ENCODE results near the gene SURF6.

The SURF6 gene

GRCh38 chr9:133369933-133370332 is 33.9 kb upstream of the SURF6 start:
- peaks cover 87% of the 10 kb centered on the region for H3K36me3 ChIP-seq (ENCODE audit: control insufficient read depth, low read length)

GRCh38 chr9:133369422-133369821 is 33.4 kb upstream of the SURF6 start:
- H3K79me2 ChIP-seq (ENCODE audit: control insufficient read depth, low read length), result peaks cover 84% of the 10 kb centered on the region
- H3K4me2 ChIP-seq (ENCODE audit: low read length), result no peak overlapping the region
- no peak overlapping the region for H3K27ac ChIP-seq (ENCODE audit: low read depth, low read length)
- H3K36me3 ChIP-seq (ENCODE audit: control insufficient read depth, low read length), result peaks cover 90% of the 10 kb centered on the region
- no peaks in the 10 kb centered on the region for H3K27me3 ChIP-seq (ENCODE audit: control insufficient read depth, low read length)
- peaks cover 5% of the 10 kb centered on the region; the same call in 1 of the 2 replicates for H3F3A ChIP-seq (ENCODE audit: control insufficient read depth, insufficient read depth)
- H3K9me3 ChIP-seq (ENCODE audit: control insufficient read depth, insufficient read depth, low read length), result no peaks in the 10 kb centered on the region
- H4K20me1 ChIP-seq (ENCODE audit: control insufficient read depth, insufficient read depth, low read depth, low read length), result peaks cover 32% of the 10 kb centered on the region
- no peak for TF ChIP-seq EZH2phosphoT487 (IDR thresholded peaks at IDR 0.05; ENCODE audit: borderline replicate concordance, low read length)
- no peak for TF ChIP-seq CTCF (IDR thresholded peaks at IDR 0.05; ENCODE audit: low read depth, low read length, poor library complexity, severe bottlenecking)
- H3K9me2 ChIP-seq (replicated peaks; ENCODE audit: control insufficient read depth, low read length), result no peaks in the 10 kb centered on the region
- no peak overlapping the region for H3K4me3 ChIP-seq (ENCODE audit: low read length)
- H3K4me1 ChIP-seq (ENCODE audit: control insufficient read depth, low read length), result peaks cover 44% of the 10 kb centered on the region

More at GRCh38 chr9:133369933-133370332, 33.9 kb upstream of the SURF6 start:
- Histone ChIP-seq H3K79me2 (ENCODE audit: control insufficient read depth, low read length) (peaks cover 89% of the 10 kb centered on the region), H3F3A (ENCODE audit: control insufficient read depth, insufficient read depth) (peaks cover 5% of the 10 kb centered on the region; the same call in 1 of the 2 replicates), H3K27me3 (ENCODE audit: control insufficient read depth, low read length) (no peaks in the 10 kb centered on the region), H3K9me3 (ENCODE audit: control insufficient read depth, insufficient read depth, low read length) (no peaks in the 10 kb centered on the region), H3K4me2 (ENCODE audit: low read length) (peak overlapping the region; percentile 76), H3K4me3 (ENCODE audit: low read length) (no peak overlapping the region; the same call in 1 of the 2 replicates), H3K9me2 (replicated peaks; ENCODE audit: control insufficient read depth, low read length) (no peaks in the 10 kb centered on the region), H4K20me1 (ENCODE audit: control insufficient read depth, insufficient read depth, low read depth, low read length) (peaks cover 35% of the 10 kb centered on the region), H3K4me1 (ENCODE audit: control insufficient read depth, low read length) (peaks cover 47% of the 10 kb centered on the region), H3K27ac (ENCODE audit: low read depth, low read length) (peak overlapping the region; percentile 71; the same call in 1 of the 2 replicates)
- TF ChIP-seq CTCF (IDR thresholded peaks at IDR 0.05; ENCODE audit: low read depth, low read length, poor library complexity, severe bottlenecking) (no peak), EZH2phosphoT487 (IDR thresholded peaks at IDR 0.05; ENCODE audit: borderline replicate concordance, low read length) (no peak)

- no peak for TF ChIP-seq EZH2phosphoT487 (IDR thresholded peaks at IDR 0.05; ENCODE audit: borderline replicate concordance, low read length)
- TF ChIP-seq CTCF (IDR thresholded peaks at IDR 0.05; ENCODE audit: low read depth, low read length, poor library complexity, severe bottlenecking), result no peak
- Histone ChIP-seq H3K4me2 (ENCODE audit: low read length) (no peak overlapping the region), H3K79me2 (ENCODE audit: control insufficient read depth, low read length) (peaks cover 73% of the 10 kb centered on the region), H3K4me1 (ENCODE audit: control insufficient read depth, low read length) (peaks cover 38% of the 10 kb centered on the region), H3K4me3 (ENCODE audit: low read length) (no peak overlapping the region), H3K9me3 (ENCODE audit: control insufficient read depth, insufficient read depth, low read length) (no peaks in the 10 kb centered on the region), H3K27ac (ENCODE audit: low read depth, low read length) (no peak overlapping the region), H4K20me1 (ENCODE audit: control insufficient read depth, insufficient read depth, low read depth, low read length) (peaks cover 35% of the 10 kb centered on the region), H3F3A (ENCODE audit: control insufficient read depth, insufficient read depth) (peaks cover 5% of the 10 kb centered on the region; the same call in 1 of the 2 replicates), H3K27me3 (ENCODE audit: control insufficient read depth, low read length) (no peaks in the 10 kb centered on the region), H3K9me2 (replicated peaks; ENCODE audit: control insufficient read depth, low read length) (no peaks in the 10 kb centered on the region), H3K36me3 (ENCODE audit: control insufficient read depth, low read length) (peaks cover 94% of the 10 kb centered on the region)
These were observed 32.4 kb upstream of the SURF6 start for GRCh38 chr9:133368249-133368881.
